Mesenchymal stem cell (in vitro differentiated cells and primary cell): ENCODE results near the gene NCOR2.

Source experiments
- DNase-seq: peaks from one replicate; pipeline ENCODE4 v3.0.0-alpha.2; 2013
- H2AFZ ChIP-seq: one replicate; pipeline ENCODE4 v1.6.1; 2013; ENCODE audit warnings: low read depth, mild to moderate bottlenecking, control low read depth, inconsistent platforms, low read length, moderate library complexity
- H2AK5ac ChIP-seq: 2 replicates; pipeline ENCODE4 v1.6.1; 2013; ENCODE audit warnings: low read length, moderate library complexity, mild to moderate bottlenecking, inconsistent platforms; ENCODE audit not compliant: severe bottlenecking
- H2BK120ac ChIP-seq: one replicate; pipeline ENCODE4 v1.6.1; 2013; ENCODE audit warnings: low read depth, mild to moderate bottlenecking, inconsistent platforms, low read length, moderate library complexity
- H2BK12ac ChIP-seq, 2 experiments: one replicate each; pipeline ENCODE4 v1.6.1; 2013; ENCODE audit warnings: inconsistent platforms in 2 of 2, low read length in 2 of 2, mild to moderate bottlenecking in 2 of 2, moderate library complexity in 2 of 2, control low read depth in 1 of 2
- H2BK15ac ChIP-seq: one replicate; pipeline ENCODE4 v1.6.1; 2013; ENCODE audit warnings: mild to moderate bottlenecking, low read depth, inconsistent platforms; ENCODE audit not compliant: poor library complexity, severe bottlenecking
- H2BK5ac ChIP-seq: 2 replicates; pipeline ENCODE4 v1.6.1; 2013; ENCODE audit warnings: low read depth, mild to moderate bottlenecking, low read length, control low read depth, inconsistent platforms; ENCODE audit not compliant: poor library complexity, severe bottlenecking
- H3K14ac ChIP-seq, 2 experiments: one replicate each; pipeline ENCODE4 v1.6.1; 2013; ENCODE audit warnings: inconsistent platforms in 2 of 2, low read length in 2 of 2, control low read depth in 1 of 2, mild to moderate bottlenecking in 1 of 2, moderate library complexity in 1 of 2
- H3K18ac ChIP-seq, 2 experiments: one replicate each; pipeline ENCODE4 v1.6.1; 2013; ENCODE audit warnings: inconsistent platforms in 2 of 2, low read length in 2 of 2, control low read depth in 1 of 2, low read depth in 1 of 2, mild to moderate bottlenecking in 1 of 2
- H3K23ac ChIP-seq, 2 experiments: one replicate each; pipeline ENCODE4 v1.6.1; 2013; ENCODE audit warnings: inconsistent platforms in 2 of 2, low read length in 2 of 2, mild to moderate bottlenecking in 2 of 2, moderate library complexity in 2 of 2, control low read depth in 1 of 2
- H3K27ac ChIP-seq: 2 replicates; pipeline ENCODE4 v1.5.1; 2013; ENCODE audit warnings: mild to moderate bottlenecking, moderate library complexity, low read length, control low read depth, inconsistent platforms; ENCODE audit not compliant: poor library complexity, severe bottlenecking
- H3K27me3 ChIP-seq, 2 experiments: 2 replicates each; pipeline versions ENCODE4 v1.6.1 to v1.7.0; 2013; ENCODE audit warnings: low read length in 2 of 2, mild to moderate bottlenecking in 2 of 2, moderate library complexity in 2 of 2, control low read depth in 1 of 2, inconsistent platforms in 1 of 2; ENCODE audit not compliant: control insufficient read depth in 1 of 2, insufficient read depth in 1 of 2
- H3K36me3 ChIP-seq, 2 experiments: 2 replicates each; pipeline versions ENCODE4 v1.6.1 to v1.7.0; 2013; ENCODE audit warnings: low read length in 2 of 2, control low read depth in 1 of 2, inconsistent platforms in 1 of 2, low read depth in 1 of 2, mild to moderate bottlenecking in 1 of 2; ENCODE audit not compliant: insufficient read depth in 2 of 2, control insufficient read depth in 1 of 2
- H3K4ac ChIP-seq, 2 experiments: one replicate each; pipeline ENCODE4 v1.6.1; 2013; ENCODE audit warnings: inconsistent platforms in 2 of 2, low read length in 2 of 2, mild to moderate bottlenecking in 2 of 2, moderate library complexity in 2 of 2, control low read depth in 1 of 2, low read depth in 1 of 2
- H3K4me1 ChIP-seq: 2 replicates; pipeline ENCODE4 v1.6.1; 2013; ENCODE audit warnings: low read depth, low read length, control low read depth; ENCODE audit not compliant: control insufficient read depth, insufficient read depth
- H3K4me2 ChIP-seq: 2 replicates; pipeline ENCODE4 v1.6.1; 2013; ENCODE audit warnings: low read length, mild to moderate bottlenecking, inconsistent platforms; ENCODE audit not compliant: poor library complexity, severe bottlenecking
- H3K4me3 ChIP-seq, 2 experiments: 2 replicates each; pipeline versions ENCODE4 v1.5.1 to v1.7.0; 2013; ENCODE audit warnings: low read length in 2 of 2, mild to moderate bottlenecking in 2 of 2, control low read depth in 1 of 2, low read depth in 1 of 2; ENCODE audit not compliant: insufficient read depth in 1 of 2
- H3K79me1 ChIP-seq: replicated peaks from 2 replicates; pipeline ENCODE4 v1.6.1; 2013; ENCODE audit warnings: mild to moderate bottlenecking, control low read depth, low read length, inconsistent platforms; ENCODE audit not compliant: poor library complexity, severe bottlenecking
- H3K9ac ChIP-seq: 2 replicates; pipeline ENCODE4 v1.7.0; 2013; ENCODE audit warnings: mild to moderate bottlenecking, low read length, moderate library complexity
- H3K9me3 ChIP-seq: 2 replicates; pipeline ENCODE4 v1.7.0; 2013; ENCODE audit warnings: mild to moderate bottlenecking, low read length; ENCODE audit not compliant: control insufficient read depth
- H4K8ac ChIP-seq: one replicate; pipeline ENCODE4 v1.6.1; 2013; ENCODE audit warnings: inconsistent platforms, mild to moderate bottlenecking, low read length, moderate library complexity
- H4K91ac ChIP-seq: one replicate; pipeline ENCODE4 v1.6.1; 2013; ENCODE audit warnings: mild to moderate bottlenecking, low read length, inconsistent platforms
- WGBS: methylation state at CpG from one replicate; pipeline ENCODE4 v1.1.7; 2013; ENCODE audit warnings: mixed read lengths; 5-methylcytosine and 5-hydroxymethylcytosine counted together

NCOR2 gene

DNA sequence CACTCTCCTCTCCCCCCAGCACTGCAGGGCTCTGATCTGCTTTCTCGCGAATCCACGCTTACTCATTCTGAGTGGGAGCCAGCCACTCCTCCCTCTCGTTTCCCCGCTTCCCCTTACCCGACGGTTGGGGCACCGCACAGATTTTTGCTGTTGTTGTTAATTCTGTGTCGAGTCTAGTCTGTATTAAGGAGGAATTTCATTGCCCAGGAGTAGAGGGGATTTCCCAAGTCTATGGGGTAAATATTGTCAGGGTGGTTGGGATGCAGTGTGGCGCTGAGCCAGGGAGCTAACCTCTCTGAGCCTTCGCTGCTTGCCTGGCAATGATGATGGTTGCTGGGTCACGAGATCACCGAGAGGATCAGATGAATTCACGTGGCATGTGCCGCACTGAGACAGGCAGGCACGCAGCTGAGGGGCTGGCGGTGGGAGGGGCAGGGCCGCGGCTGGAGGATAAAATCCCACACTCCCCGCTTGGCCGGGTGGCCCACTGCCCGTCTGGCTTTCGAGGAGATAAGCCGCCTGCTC is 18.5 kb downstream of the NCOR2 start:
- Histone ChIP-seq H3K23ac (no peak overlapping the region), H3K4me1 (peaks cover 72% of the 10 kb centered on the region), H2BK15ac (peak overlapping the region; percentile 62), H3K79me1 (no peaks in the 10 kb centered on the region), H2AK5ac (peak overlapping the region; percentile 27), H2BK120ac (no peak overlapping the region), H2AFZ (no peak overlapping the region), H3K9ac (peak overlapping the region; percentile 76), H3K27ac (peak overlapping the region; percentile 62), H3K9me3 (no peaks in the 10 kb centered on the region), H3K14ac (no peak overlapping the region), H3K36me3 (peaks cover 6 to 10% of the 10 kb centered on the region in 2 experiments), H3K27me3 (no peaks in the 10 kb centered on the region), H3K4me2 (peak overlapping the region; percentile 7), H2BK12ac (no peak overlapping the region), H3K4me3 (peak overlapping the region in 1 of 2 experiments; percentile 29), H2BK5ac (peak overlapping the region; percentile 32), H4K91ac (peak overlapping the region; percentile 59), H4K8ac (no peak overlapping the region), H3K4ac (no peak overlapping the region), H3K18ac (peak overlapping the region in 1 of 2 experiments; percentile 35)
- DNase-seq = peak; percentile 68
- 78% methylated on average over 22 of the region's 24 CpGs for WGBS

DNA sequence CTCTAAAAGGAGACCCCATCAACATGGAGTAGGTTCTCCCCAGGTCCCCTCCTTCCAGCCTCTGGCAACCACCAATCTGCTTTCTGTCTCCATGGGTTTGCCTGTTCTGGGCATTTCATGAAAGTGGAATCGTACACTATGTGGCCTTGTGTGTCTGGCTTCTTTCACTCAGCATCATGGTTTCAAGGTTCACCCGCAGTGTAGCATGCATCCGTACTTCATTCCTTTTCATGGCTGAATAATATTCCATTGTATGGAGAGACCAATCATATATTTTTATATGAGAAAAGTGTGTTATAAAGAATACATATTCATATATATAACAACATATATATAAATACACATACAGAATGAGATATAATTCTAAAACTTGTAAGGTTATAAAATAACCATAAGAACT is 19.8 kb downstream of the NCOR2 start:
- no peak for DNase-seq

DNA sequence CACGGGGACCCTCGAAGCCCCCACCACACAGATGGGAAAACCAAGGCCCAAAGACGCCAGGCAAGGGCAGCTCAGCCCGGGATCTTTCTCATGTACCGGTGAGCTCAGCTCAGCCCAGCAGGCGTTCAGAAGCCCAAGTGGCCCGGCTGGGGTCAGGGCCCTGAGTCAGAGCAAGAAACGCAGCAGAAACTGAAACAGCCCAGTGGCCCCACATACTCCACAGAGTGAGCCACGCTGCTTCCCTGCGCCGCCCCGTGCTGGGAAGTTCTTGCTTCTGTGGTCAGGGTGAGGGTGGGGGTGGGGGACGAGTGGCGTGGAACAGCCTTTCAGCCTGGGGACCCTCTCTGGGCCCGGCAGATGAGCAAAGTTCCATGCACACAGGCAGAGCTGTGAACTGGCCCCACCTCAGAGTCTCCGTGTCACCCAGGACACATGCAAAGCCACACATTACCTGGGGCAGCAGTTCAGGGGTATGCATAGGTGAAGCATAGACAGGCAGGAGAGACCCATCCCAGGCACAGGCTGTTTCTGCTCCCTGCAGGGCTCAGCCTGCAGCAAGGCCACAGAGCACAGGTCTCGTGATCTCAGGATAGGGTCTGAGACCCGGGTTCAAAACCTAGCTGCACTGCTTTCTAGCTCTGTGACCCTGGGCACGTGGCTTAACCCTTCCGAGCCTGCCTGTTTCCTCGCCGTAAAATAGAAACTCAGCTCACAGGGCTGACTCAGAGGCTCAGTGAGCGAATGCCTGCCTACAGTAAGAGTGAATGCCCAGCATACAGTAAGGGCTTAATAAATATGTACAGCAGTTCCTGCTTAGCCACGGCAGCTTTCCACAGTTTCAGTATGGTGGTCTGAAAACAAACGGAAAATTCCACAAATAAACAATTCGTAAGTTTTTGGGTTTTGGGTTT is 21.6 kb downstream of the NCOR2 start:
- H3K23ac ChIP-seq = peak overlapping the region in 1 of 2 experiments; percentile 60
- DNase-seq = peak; percentile 98
- peak overlapping the region; percentile 93 for H3K27ac ChIP-seq
- H4K91ac ChIP-seq = peak overlapping the region; percentile 55
- no peaks in the 10 kb centered on the region for H3K79me1 ChIP-seq
- H2AK5ac ChIP-seq = peak overlapping the region; percentile 93
- no peaks in the 10 kb centered on the region for H3K27me3 ChIP-seq
- H3K18ac ChIP-seq = peak overlapping the region; percentile 65 to 85
- H3K9me3 ChIP-seq = no peaks in the 10 kb centered on the region
- H3K4ac ChIP-seq = peak overlapping the region; percentile 39 to 88
- peaks cover 79% of the 10 kb centered on the region for H3K4me1 ChIP-seq
- peak overlapping the region; percentile 38 for H3K4me2 ChIP-seq
- H3K14ac ChIP-seq = peak overlapping the region in 1 of 2 experiments; percentile 85
- H4K8ac ChIP-seq = peak overlapping the region; percentile 10
- H3K36me3 ChIP-seq = peaks cover 6 to 16% of the 10 kb centered on the region in 2 experiments
- H2BK12ac ChIP-seq = peak overlapping the region; percentile 20 to 90
- H2BK15ac ChIP-seq = peak overlapping the region; percentile 15
- H2BK5ac ChIP-seq = peak overlapping the region; percentile 66
- H3K9ac ChIP-seq = peak overlapping the region; percentile 88
- peak overlapping the region; percentile 81 for H2BK120ac ChIP-seq
- WGBS = 35% methylated on average over 25 of the region's 26 CpGs
- H3K4me3 ChIP-seq = peak overlapping the region in 1 of 2 experiments; percentile 70
- no peak overlapping the region for H2AFZ ChIP-seq

More for the DNA sequence above, 19.8 kb downstream of the NCOR2 start:
- no peak overlapping the region for H3K9ac ChIP-seq
- peaks cover 6 to 7% of the 10 kb centered on the region in 2 experiments for H3K36me3 ChIP-seq
- no peak overlapping the region for H3K27ac ChIP-seq
- H3K23ac ChIP-seq = no peak overlapping the region
- H3K79me1 ChIP-seq = no peaks in the 10 kb centered on the region
- no peak overlapping the region for H4K91ac ChIP-seq
- no peaks in the 10 kb centered on the region for H3K27me3 ChIP-seq
- no peak overlapping the region for H2BK120ac ChIP-seq
- no peak overlapping the region for H2BK15ac ChIP-seq
- H3K9me3 ChIP-seq = no peaks in the 10 kb centered on the region
- H3K4ac ChIP-seq = no peak overlapping the region
- H2BK5ac ChIP-seq = no peak overlapping the region
- H3K4me3 ChIP-seq = no peak overlapping the region
- no peak overlapping the region for H2AFZ ChIP-seq
- no peak overlapping the region for H3K14ac ChIP-seq
- WGBS = 100% methylated on average over 1 of the region's 3 CpGs
- no peak overlapping the region for H3K4me2 ChIP-seq
- H4K8ac ChIP-seq = no peak overlapping the region
- H2BK12ac ChIP-seq = no peak overlapping the region
- peaks cover 78% of the 10 kb centered on the region for H3K4me1 ChIP-seq
- H3K18ac ChIP-seq = no peak overlapping the region
- H2AK5ac ChIP-seq = peak overlapping the region; percentile 51

DNA sequence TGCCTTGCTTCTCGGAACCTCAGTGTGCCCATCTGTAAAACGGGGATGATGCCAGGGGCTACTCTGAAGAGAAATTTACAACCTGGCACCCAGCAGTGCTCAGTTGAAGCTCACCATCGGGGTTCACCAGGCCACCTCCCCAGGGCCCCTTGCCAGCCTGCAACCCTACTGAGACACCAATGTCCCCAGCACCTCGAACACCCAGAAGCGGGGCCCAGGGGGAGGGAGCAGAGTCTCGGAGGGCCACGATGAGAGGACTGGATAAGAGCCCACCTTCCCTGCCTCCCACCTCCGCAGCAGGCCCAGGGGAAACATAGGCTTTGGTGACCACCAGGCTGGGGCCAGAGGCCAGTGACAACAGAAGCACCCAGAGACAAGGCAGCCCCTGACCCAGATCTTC is 22.4 kb downstream of the NCOR2 start:
- H3K14ac ChIP-seq = peak overlapping the region in 1 of 2 experiments; percentile 85
- H3K4me2 ChIP-seq = peak overlapping the region; percentile 38
- H3K4me3 ChIP-seq = peak overlapping the region in 1 of 2 experiments; percentile 61
- H3K79me1 ChIP-seq = no peaks in the 10 kb centered on the region
- peak overlapping the region; percentile 88 for H3K9ac ChIP-seq
- peak overlapping the region in 1 of 2 experiments; percentile 60 for H3K23ac ChIP-seq
- H2BK12ac ChIP-seq = peak overlapping the region in 1 of 2 experiments; percentile 90
- peak overlapping the region; percentile 45 for H4K8ac ChIP-seq
- no peaks in the 10 kb centered on the region for H3K27me3 ChIP-seq
- peak overlapping the region; percentile 93 for H2AK5ac ChIP-seq
- peaks cover 6 to 16% of the 10 kb centered on the region in 2 experiments for H3K36me3 ChIP-seq
- H3K18ac ChIP-seq = peak overlapping the region; percentile 65 to 85
- H2BK120ac ChIP-seq = peak overlapping the region; percentile 81
- WGBS = 85% methylated on average over 8 of the region's 8 CpGs
- no peaks in the 10 kb centered on the region for H3K9me3 ChIP-seq
- H3K4ac ChIP-seq = peak overlapping the region; percentile 49 to 88
- peak overlapping the region; percentile 55 for H4K91ac ChIP-seq
- H2AFZ ChIP-seq = no peak overlapping the region
- no peak overlapping the region for H2BK15ac ChIP-seq
- peak overlapping the region; percentile 93 for H3K27ac ChIP-seq
- H3K4me1 ChIP-seq = peaks cover 75% of the 10 kb centered on the region
- DNase-seq = no peak
- peak overlapping the region; percentile 66 for H2BK5ac ChIP-seq
